PFSK-1 (cell line): ENCODE measurements around the gene SYNE4.

Experiments used
- FOXP2 ChIP-seq: optimal IDR thresholded peaks from 2 replicates; pipeline ENCODE3; 2011; ENCODE audit warnings: borderline replicate concordance, control low read depth, inconsistent platforms; ENCODE audit not compliant: insufficient read depth; ENCODE audit errors: extremely low read length, extremely low read depth
- POLR2AphosphoS5 ChIP-seq: IDR thresholded peaks from 2 replicates; pipeline ENCODE4 v1.6.1; 2012; ENCODE audit warnings: low read depth, mild to moderate bottlenecking, control low read depth, low read length, moderate library complexity
- SIN3A ChIP-seq: IDR thresholded peaks from 2 replicates; pipeline ENCODE4 v1.6.1; 2012; ENCODE audit warnings: mild to moderate bottlenecking, low read length, moderate library complexity, borderline replicate concordance; ENCODE audit not compliant: insufficient read depth
- TAF1 ChIP-seq: IDR thresholded peaks from 2 replicates; pipeline ENCODE4 v1.6.1; 2012; ENCODE audit warnings: low read length, control low read depth, borderline replicate concordance; ENCODE audit not compliant: insufficient read depth
- TF ChIP-seq, protein P1 (sequence below), 2 experiments: IDR thresholded peaks; 2 replicates each; pipeline versions ENCODE4 v1.6.1 to v1.8.0; 2011 to 2012; ENCODE audit warnings: low read depth in 2 of 2, low read length in 2 of 2, control low read depth in 1 of 2, inconsistent platforms in 1 of 2, mild to moderate bottlenecking in 1 of 2, moderate library complexity in 1 of 2; ENCODE audit not compliant: insufficient read depth in 1 of 2

Gene SYNE4

DNA sequence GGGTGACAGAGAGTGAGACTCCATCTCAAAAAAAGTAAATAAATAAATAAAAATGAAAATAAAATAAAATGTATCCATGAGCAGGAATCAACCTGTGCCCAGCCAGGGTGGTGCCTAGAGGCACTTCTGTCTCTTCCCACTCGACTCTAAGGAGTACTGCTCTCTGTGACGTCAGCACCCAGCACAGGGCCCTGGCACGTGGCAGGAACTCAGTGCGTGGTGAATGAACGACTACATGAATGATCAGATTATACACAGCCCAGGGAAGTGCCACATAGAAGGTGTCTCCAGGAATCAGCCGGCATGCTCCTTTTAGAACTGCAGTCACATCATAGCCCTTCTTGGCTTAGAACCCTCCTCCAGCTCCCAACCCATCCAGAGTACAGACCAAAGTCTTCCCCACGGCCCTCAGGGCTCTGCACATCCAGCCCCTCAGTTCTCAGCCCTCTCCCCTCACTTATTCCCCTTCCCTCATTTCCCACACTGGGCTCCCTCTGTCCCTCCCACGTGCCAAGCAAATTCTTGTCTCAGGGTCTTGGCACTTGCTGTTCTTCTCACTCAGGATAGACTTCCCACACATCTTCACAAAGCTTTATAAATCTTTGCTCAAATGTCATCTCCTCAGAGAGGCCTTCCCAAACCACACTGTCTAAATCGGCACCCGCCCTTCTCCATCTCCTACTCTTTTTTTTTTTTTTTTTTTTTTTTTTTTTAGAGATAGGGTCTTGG, 19.9 kb upstream of the SYNE4 start:
- no peak for TF ChIP-seq TAF1
- TF ChIP-seq, protein P1, sequence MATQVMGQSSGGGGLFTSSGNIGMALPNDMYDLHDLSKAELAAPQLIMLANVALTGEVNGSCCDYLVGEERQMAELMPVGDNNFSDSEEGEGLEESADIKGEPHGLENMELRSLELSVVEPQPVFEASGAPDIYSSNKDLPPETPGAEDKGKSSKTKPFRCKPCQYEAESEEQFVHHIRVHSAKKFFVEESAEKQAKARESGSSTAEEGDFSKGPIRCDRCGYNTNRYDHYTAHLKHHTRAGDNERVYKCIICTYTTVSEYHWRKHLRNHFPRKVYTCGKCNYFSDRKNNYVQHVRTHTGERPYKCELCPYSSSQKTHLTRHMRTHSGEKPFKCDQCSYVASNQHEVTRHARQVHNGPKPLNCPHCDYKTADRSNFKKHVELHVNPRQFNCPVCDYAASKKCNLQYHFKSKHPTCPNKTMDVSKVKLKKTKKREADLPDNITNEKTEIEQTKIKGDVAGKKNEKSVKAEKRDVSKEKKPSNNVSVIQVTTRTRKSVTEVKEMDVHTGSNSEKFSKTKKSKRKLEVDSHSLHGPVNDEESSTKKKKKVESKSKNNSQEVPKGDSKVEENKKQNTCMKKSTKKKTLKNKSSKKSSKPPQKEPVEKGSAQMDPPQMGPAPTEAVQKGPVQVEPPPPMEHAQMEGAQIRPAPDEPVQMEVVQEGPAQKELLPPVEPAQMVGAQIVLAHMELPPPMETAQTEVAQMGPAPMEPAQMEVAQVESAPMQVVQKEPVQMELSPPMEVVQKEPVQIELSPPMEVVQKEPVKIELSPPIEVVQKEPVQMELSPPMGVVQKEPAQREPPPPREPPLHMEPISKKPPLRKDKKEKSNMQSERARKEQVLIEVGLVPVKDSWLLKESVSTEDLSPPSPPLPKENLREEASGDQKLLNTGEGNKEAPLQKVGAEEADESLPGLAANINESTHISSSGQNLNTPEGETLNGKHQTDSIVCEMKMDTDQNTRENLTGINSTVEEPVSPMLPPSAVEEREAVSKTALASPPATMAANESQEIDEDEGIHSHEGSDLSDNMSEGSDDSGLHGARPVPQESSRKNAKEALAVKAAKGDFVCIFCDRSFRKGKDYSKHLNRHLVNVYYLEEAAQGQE (IDR thresholded peaks at IDR 0.05; ENCODE audit: insufficient read depth in 1 of 2, low read depth in 2 of 2, low read length in 2 of 2), result no peak

DNA sequence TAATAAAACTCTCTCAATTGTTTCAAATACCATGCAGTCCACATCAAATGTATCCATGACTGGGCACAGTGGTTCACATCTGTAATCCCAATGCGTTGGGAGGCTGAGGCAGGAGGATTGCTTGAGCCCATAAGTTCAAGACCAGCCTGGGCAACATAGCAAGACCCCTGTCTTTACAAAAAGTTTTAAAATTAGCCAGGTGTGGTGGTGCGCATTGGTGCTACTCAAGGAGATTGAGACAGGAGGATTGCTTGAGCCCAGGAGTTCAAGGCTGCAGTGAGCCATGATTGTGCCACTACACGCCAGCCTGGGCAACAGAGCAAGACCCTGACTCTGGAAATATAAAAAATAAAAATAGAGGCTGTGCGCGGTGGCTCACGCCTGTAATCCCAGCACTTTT, 19.1 kb upstream of the SYNE4 start:
- TF ChIP-seq, protein P1 (IDR thresholded peaks at IDR 0.05; ENCODE audit: insufficient read depth in 1 of 2, low read depth in 2 of 2, low read length in 2 of 2), result no peak
- TF ChIP-seq SIN3A (no peak), TAF1 (no peak), POLR2AphosphoS5 (no peak), FOXP2 (no peak)

DNA sequence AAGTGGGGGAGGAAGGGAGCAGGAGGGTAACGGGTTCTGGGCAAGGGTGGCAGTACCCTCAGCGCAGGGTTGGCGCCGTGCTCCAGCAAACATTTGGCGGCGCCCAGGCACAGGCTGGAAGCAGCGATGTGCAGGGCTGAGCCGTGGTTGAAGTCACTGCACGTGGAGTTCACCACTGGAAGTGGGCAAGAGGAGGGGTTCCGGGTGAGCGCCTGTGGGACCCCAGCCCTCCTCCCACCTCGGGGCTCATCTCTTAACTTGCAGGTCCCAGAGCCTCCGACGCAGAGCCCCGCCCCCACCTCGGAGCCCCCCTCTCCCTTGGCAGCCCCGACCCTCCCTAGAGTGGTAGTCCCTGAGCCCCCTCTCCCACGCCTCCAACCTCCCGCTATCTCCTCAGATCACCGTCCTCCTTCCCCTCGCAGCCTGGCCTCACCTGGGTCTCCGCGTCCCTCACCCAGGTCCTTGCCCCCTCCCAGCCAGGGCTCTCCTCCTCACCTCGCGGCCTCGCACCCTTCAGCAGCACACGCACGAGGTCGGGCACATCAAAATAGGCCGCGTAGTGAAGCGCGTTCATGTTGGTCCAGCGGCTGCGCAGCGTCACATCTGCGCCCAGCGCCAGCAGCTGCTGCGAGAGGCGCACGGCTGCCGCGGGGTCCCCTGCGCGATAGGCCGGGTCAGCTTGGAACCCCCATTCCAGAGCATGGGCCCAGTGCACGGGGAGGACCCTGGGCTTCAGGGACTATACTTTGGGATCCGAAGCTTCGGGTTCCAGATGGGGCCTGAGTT, 17.7 kb upstream of the SYNE4 start:
- TF ChIP-seq SIN3A (no peak), TAF1 (no peak), POLR2AphosphoS5 (no peak), FOXP2 (no peak)
- TF ChIP-seq, protein P1 (IDR thresholded peaks at IDR 0.05; ENCODE audit: insufficient read depth in 1 of 2, low read depth in 2 of 2, low read length in 2 of 2), result no peak

DNA sequence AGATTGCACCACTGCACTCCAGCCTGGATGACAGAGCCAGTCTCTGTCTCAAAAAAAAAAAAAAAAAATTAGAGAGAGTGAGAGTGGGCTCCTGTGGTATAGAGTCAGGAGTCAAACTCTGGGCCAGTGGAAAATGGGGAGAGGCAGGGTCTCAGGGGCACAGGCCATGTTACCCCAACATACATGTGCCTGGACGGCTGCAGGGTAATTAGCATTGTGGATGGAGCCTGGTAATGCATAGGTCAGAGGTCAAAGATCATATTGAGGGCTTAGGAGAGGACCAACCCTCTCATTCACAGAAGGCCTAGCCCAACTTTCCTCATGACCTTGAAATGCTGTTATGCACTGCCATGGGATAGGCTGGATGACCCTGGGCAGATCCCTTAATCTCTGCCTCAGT, 16.9 kb upstream of the SYNE4 start:
- TF ChIP-seq, protein P1 (IDR thresholded peaks at IDR 0.05; ENCODE audit: insufficient read depth in 1 of 2, low read depth in 2 of 2, low read length in 2 of 2), result no peak
- TF ChIP-seq POLR2AphosphoS5 (no peak), FOXP2 (no peak), TAF1 (no peak), SIN3A (no peak)

DNA sequence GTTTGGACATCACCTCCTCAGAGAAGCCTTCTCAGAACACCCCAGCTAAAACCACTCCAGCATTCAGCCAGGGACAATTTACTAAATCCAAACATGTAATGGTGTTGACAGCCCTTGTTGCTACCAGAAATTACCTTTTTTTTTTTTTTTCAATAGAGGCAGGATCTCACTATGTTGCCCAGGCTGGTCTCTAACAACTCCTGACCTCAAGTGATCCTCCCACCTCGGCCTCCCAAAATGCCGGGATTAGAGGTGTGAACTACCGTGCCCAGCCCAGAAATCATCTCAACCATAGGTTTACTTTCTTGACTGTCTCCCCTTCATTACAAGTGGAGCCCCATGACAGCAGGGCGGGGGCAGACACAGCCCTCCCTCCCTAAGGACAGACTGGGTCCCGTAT, 14.8 kb upstream of the SYNE4 start:
- TF ChIP-seq TAF1 (no peak), POLR2AphosphoS5 (no peak), SIN3A (no peak), FOXP2 (no peak)
- TF ChIP-seq, protein P1 (IDR thresholded peaks at IDR 0.05; ENCODE audit: insufficient read depth in 1 of 2, low read depth in 2 of 2, low read length in 2 of 2), result no peak
